ENCODE measurements around the gene CXXC5. TPM values are rescaled to one million over a fixed set of nuclear protein-coding genes. Genes with fewer than 3 reads are reported as not detected.

The CXXC5 gene
- total RNA-seq, 2 donors from 2014 or later = 57.9 to 59.5 TPM

GRCh38 chr5:139668924-139669661 is 20.9 kb downstream of the CXXC5 start:
- Histone ChIP-seq H3K9me3 (no peaks in the 10 kb centered on the region), H3K27me3 (no peaks in the 10 kb centered on the region), H3K27ac (peak overlapping the region; percentile 94 to 97), H3K4me1 (peaks cover 7 to 98% of the 10 kb centered on the region in 2 donors), H3K36me3 (no peaks in the 10 kb centered on the region), H3K4me3 (peak overlapping the region; percentile 39 to 50)
- no peak for DNase-seq (ENCODE audit: low spot score)
- no peak for TF ChIP-seq CTCF (IDR thresholded peaks at IDR 0.05)

- no peaks in the 10 kb centered on the region for H3K27me3 ChIP-seq
- peaks cover 7 to 98% of the 10 kb centered on the region in 2 donors for H3K4me1 ChIP-seq
- H3K4me3 ChIP-seq = peak overlapping the region; percentile 39 to 50
- peak overlapping the region; percentile 94 to 97 for H3K27ac ChIP-seq
- no peaks in the 10 kb centered on the region for H3K9me3 ChIP-seq
- TF ChIP-seq CTCF (IDR thresholded peaks at IDR 0.05) = no peak
- no peaks in the 10 kb centered on the region for H3K36me3 ChIP-seq
- DNase-seq (ENCODE audit: low spot score) = no peak
These were observed 21.7 kb downstream of the CXXC5 start for GRCh38 chr5:139669662-139670368.

GRCh38 chr5:139670369-139671095 is 22.4 kb downstream of the CXXC5 start:
- Histone ChIP-seq H3K4me1 (peaks cover 7 to 98% of the 10 kb centered on the region in 2 donors), H3K4me3 (peak overlapping the region; percentile 39 to 50), H3K36me3 (no peaks in the 10 kb centered on the region), H3K27me3 (no peaks in the 10 kb centered on the region), H3K9me3 (no peaks in the 10 kb centered on the region), H3K27ac (peak overlapping the region; percentile 94 to 97)
- TF ChIP-seq CTCF (IDR thresholded peaks at IDR 0.05) = peak; percentile 11 to 43
- DNase-seq (ENCODE audit: low spot score) = no peak

GRCh38 chr5:139671096-139671841 is 23.1 kb downstream of the CXXC5 start:
- peak overlapping the region; percentile 94 to 97 for H3K27ac ChIP-seq
- H3K4me3 ChIP-seq = peak overlapping the region in 1 of 2 donors; percentile 7
- no peak for TF ChIP-seq CTCF (IDR thresholded peaks at IDR 0.05)
- H3K4me1 ChIP-seq = peaks cover 4 to 91% of the 10 kb centered on the region in 2 donors
- H3K9me3 ChIP-seq = no peaks in the 10 kb centered on the region
- DNase-seq (ENCODE audit: low spot score) = no peak
- no peaks in the 10 kb centered on the region for H3K27me3 ChIP-seq
- H3K36me3 ChIP-seq = no peaks in the 10 kb centered on the region

GRCh38 chr5:139675213-139675612 is 27.1 kb downstream of the CXXC5 start:
- Histone ChIP-seq H3K4me1 (peaks cover 0 to 90% of the 10 kb centered on the region in 2 donors), H3K9me3 (no peaks in the 10 kb centered on the region), H3K27me3 (no peaks in the 10 kb centered on the region), H3K4me3 (no peak overlapping the region), H3K27ac (peak overlapping the region; percentile 40 to 42), H3K36me3 (peaks cover 5% of the 10 kb centered on the region)
- no peak for TF ChIP-seq CTCF (IDR thresholded peaks at IDR 0.05)
- DNase-seq (ENCODE audit: low spot score) = no peak

Measured in right atrium auricular region (tissue), 2 donors.